CD14-positive monocyte (primary cell): ENCODE data around the gene MRPS5. TPM values are rescaled to one million over a fixed set of nuclear protein-coding genes. Genes with fewer than 3 reads are reported as not detected.

Source experiments
- DNase-seq, 3 donors: peaks; one replicate each; pipeline ENCODE4 v3.0.0-alpha.2; 2011 to 2022
- H2AFZ ChIP-seq: 2 replicates; pipeline ENCODE4 v1.6.0; 2012; ENCODE audit warnings: mild to moderate bottlenecking, low read depth, low read length, inconsistent platforms; ENCODE audit not compliant: insufficient read depth, poor library complexity, severe bottlenecking
- H3K27ac ChIP-seq, 2 donors: 1 replicate in 1 of 2; 2 replicates in 1 of 2; pipeline ENCODE4 v1.5.1; 2012 to 2013; ENCODE audit warnings: low read length in 2 of 2, control low read depth in 1 of 2, inconsistent platforms in 1 of 2, low read depth in 1 of 2, mild to moderate bottlenecking in 1 of 2
- H3K27me3 ChIP-seq, 2 donors: one replicate each; pipeline versions ENCODE4 v1.6.0 to v1.6.1; 2011 to 2013; ENCODE audit warnings: low read length in 2 of 2; ENCODE audit not compliant: control insufficient read depth in 2 of 2, insufficient read depth in 2 of 2
- H3K36me3 ChIP-seq, 2 donors: replicated peaks in 1 of 2; 1 replicate in 1 of 2; 2 replicates in 1 of 2; pipeline versions ENCODE4 v1.5.1 to v1.6.1; 2012 to 2013; ENCODE audit warnings: low read length in 2 of 2, control low read depth in 1 of 2, inconsistent platforms in 1 of 2, mild to moderate bottlenecking in 1 of 2; ENCODE audit not compliant: insufficient read depth in 2 of 2, control insufficient read depth in 1 of 2
- H3K4me1 ChIP-seq, 2 donors: 1 replicate in 1 of 2; 2 replicates in 1 of 2; pipeline versions ENCODE4 v1.5.1 to v1.6.1; 2012 to 2013; ENCODE audit warnings: low read length in 2 of 2, control low read depth in 1 of 2, inconsistent platforms in 1 of 2, mild to moderate bottlenecking in 1 of 2, moderate library complexity in 1 of 2; ENCODE audit not compliant: insufficient read depth in 2 of 2, control insufficient read depth in 1 of 2
- H3K4me2 ChIP-seq: replicated peaks from 2 replicates; pipeline ENCODE3; 2012; ENCODE audit warnings: low read length, moderate library complexity, mild to moderate bottlenecking; ENCODE audit not compliant: poor library complexity, severe bottlenecking; ENCODE audit errors: extremely low read depth
- H3K4me3 ChIP-seq, 3 experiments: fragments of 200-600 bp in 1 of 3; sonication (generic) in 1 of 3; replicated peaks in 1 of 3; 1 replicate in 2 of 3; 2 replicates in 1 of 3; pipeline ENCODE4 v1.5.1; 2011 to 2013; ENCODE audit warnings: low read length in 3 of 3, mild to moderate bottlenecking in 3 of 3, control low read depth in 2 of 3, low read depth in 2 of 3, inconsistent platforms in 1 of 3, moderate library complexity in 1 of 3
- H3K79me2 ChIP-seq: 2 replicates; pipeline ENCODE4 v1.6.0; 2012; ENCODE audit warnings: mild to moderate bottlenecking, control low read depth, inconsistent platforms, low read length, moderate library complexity; ENCODE audit not compliant: insufficient read depth
- H3K9ac ChIP-seq: 2 replicates; pipeline ENCODE4 v1.6.0; 2017; ENCODE audit warnings: low read length, mild to moderate bottlenecking; ENCODE audit not compliant: insufficient read depth, poor library complexity, severe bottlenecking
- H3K9me3 ChIP-seq, 2 donors: replicated peaks in 1 of 2; 1 replicate in 1 of 2; 2 replicates in 1 of 2; pipeline versions ENCODE4 v1.5.1 to v1.6.1; 2012 to 2013; ENCODE audit warnings: low read length in 2 of 2, control low read depth in 1 of 2; ENCODE audit not compliant: control insufficient read depth in 1 of 2, insufficient read depth in 1 of 2
- H4K20me1 ChIP-seq: 2 replicates; pipeline ENCODE4 v1.6.0; 2012; ENCODE audit warnings: mild to moderate bottlenecking, low read length, control low read depth, moderate library complexity; ENCODE audit not compliant: insufficient read depth
- H3K27ac Mint-ChIP-seq, 7 donors: one replicate each; pipeline ENCODE4 v1.8.0; 2020; ENCODE audit warnings: mild to moderate bottlenecking in 7 of 7, mixed read lengths in 7 of 7, moderate library complexity in 6 of 7, inconsistent platforms in 2 of 7
- H3K27me3 Mint-ChIP-seq, 3 donors: one replicate each; pipeline ENCODE4 v1.8.0; 2021 to 2022; ENCODE audit warnings: low read depth in 3 of 3, mild to moderate bottlenecking in 3 of 3, mixed read lengths in 3 of 3, moderate library complexity in 3 of 3, inconsistent platforms in 1 of 3
- H3K36me3 Mint-ChIP-seq, 2 donors: one replicate each; pipeline ENCODE4 v1.8.0; 2020; ENCODE audit warnings: mixed read lengths in 2 of 2, inconsistent platforms in 1 of 2, mild to moderate bottlenecking in 1 of 2
- H3K4me1 Mint-ChIP-seq: one replicate; pipeline ENCODE4 v1.8.0; 2020; ENCODE audit warnings: mild to moderate bottlenecking, mixed read lengths
- H3K4me3 Mint-ChIP-seq, 2 donors: one replicate each; pipeline ENCODE4 v1.8.0; 2020; ENCODE audit warnings: mild to moderate bottlenecking in 2 of 2, mixed read lengths in 2 of 2, moderate library complexity in 1 of 2
- H3K9me3 Mint-ChIP-seq, 7 donors: one replicate each; pipeline ENCODE4 v1.8.0; 2020 to 2022; ENCODE audit warnings: mixed read lengths in 7 of 7, mild to moderate bottlenecking in 6 of 7, moderate library complexity in 6 of 7, inconsistent platforms in 2 of 7
- WGBS: methylation state at CpG from one replicate; pipeline ENCODE4 v1.1.5; 2013; ENCODE audit warnings: missing lambda C conversion rate; ENCODE audit not compliant: insufficient coverage; 5-methylcytosine and 5-hydroxymethylcytosine counted together
- intact Hi-C, 2 donors: fragments of 100-400 bp; cut with micrococcal nuclease; formaldehyde crosslinking; loops; one replicate each; pipeline versions ENCODE4 v1.15.0 to v1.15.1; 2023
- polyA plus RNA-seq, 3 donors: library from polyadenylated mRNA; depleted of rRNA in 1 of 3; unstranded in 2 of 3; stranded (reverse) in 1 of 3; fragments of 300-500 nt in 2 of 3; fragments of >200 nt in 1 of 3; fragmentation: Illumina TruSeq in 2 of 3; gene quantifications; 1 replicate in 2 of 3; 2 replicates in 1 of 3; pipeline ENCODE4 v1.2.3, GENCODE V29; 2012 to 2021
- TF ChIP-seq, protein P1 (sequence below): fragments of 200-600 bp; IDR thresholded peaks from one replicate; pipeline ENCODE4 v1.8.0; 2022; ENCODE audit warnings: antibody characterized with exemption, mild to moderate bottlenecking

Gene MRPS5
- polyA plus RNA-seq, 3 donors, result 30.9 to 41.6 (median 35.2) TPM

DNA sequence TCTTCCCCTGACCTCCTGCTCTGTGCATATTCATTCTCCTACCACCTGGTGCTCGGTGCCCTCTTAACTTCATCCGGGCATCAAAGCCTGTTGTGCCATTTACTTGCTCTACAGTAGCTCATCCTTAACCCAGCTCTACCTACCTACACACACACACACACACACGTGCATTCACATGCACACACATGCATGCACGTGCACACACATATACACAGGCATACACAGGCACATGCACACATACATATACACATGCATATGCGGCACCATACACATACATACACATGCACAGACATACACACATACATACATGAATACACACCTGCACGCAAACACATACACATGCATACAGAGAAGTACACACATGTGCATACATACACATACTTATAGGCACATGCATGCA is 81.6 kb downstream of the MRPS5 start:
- WGBS, result 86% methylated on average over 6 of the region's 6 CpGs

DNA sequence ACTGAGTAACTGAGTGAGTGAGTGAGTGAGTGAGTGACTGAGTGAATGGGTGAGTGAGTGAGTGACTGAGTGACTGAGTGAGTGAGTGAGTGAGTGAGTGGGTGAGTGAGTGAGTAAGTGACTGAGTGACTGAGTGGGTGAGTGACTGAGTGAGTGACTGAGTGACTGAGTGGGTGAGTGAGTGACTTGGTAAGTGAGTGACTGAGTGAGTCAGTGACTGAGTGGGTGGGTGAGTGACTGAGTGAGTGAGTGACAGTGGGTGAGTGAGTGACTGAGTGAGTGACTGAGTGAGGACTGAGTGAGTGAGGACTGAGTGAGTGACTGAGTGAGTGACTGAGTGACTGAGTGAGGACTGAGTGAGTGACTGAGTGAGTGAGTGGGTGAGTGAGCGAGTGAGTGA is 82.2 kb downstream of the MRPS5 start:
- DNase-seq, result no peak

More for the DNA sequence above, 81.6 kb downstream of the MRPS5 start:
- no peak overlapping the region for H2AFZ ChIP-seq
- Mint-ChIP-seq H3K27ac (no peak overlapping the region), H3K4me3 (no peak overlapping the region), H3K36me3 (no peaks in the 10 kb centered on the region), H3K4me1 (no peaks in the 10 kb centered on the region), H3K27me3 (peaks cover 5 to 13% (median 10%) of the 10 kb centered on the region in 3 donors), H3K9me3 (peaks cover 4 to 28% (median 8%) of the 10 kb centered on the region in 7 donors)
- no peak overlapping the region for H3K4me2 ChIP-seq
- DNase-seq, result no peak
- no peak overlapping the region for H3K4me3 ChIP-seq
- no peaks in the 10 kb centered on the region for H3K27me3 ChIP-seq
- H3K4me1 ChIP-seq, result no peaks in the 10 kb centered on the region
- H3K9me3 ChIP-seq, result no peaks in the 10 kb centered on the region
- no peaks in the 10 kb centered on the region for H3K79me2 ChIP-seq
- no peaks in the 10 kb centered on the region for H3K36me3 ChIP-seq
- TF ChIP-seq, protein P1, sequence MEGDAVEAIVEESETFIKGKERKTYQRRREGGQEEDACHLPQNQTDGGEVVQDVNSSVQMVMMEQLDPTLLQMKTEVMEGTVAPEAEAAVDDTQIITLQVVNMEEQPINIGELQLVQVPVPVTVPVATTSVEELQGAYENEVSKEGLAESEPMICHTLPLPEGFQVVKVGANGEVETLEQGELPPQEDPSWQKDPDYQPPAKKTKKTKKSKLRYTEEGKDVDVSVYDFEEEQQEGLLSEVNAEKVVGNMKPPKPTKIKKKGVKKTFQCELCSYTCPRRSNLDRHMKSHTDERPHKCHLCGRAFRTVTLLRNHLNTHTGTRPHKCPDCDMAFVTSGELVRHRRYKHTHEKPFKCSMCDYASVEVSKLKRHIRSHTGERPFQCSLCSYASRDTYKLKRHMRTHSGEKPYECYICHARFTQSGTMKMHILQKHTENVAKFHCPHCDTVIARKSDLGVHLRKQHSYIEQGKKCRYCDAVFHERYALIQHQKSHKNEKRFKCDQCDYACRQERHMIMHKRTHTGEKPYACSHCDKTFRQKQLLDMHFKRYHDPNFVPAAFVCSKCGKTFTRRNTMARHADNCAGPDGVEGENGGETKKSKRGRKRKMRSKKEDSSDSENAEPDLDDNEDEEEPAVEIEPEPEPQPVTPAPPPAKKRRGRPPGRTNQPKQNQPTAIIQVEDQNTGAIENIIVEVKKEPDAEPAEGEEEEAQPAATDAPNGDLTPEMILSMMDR, result no peak
- no peak overlapping the region for H3K27ac ChIP-seq
- H4K20me1 ChIP-seq, result no peaks in the 10 kb centered on the region
- intact Hi-C loops, result no loop called here
- H3K9ac ChIP-seq, result no peak overlapping the region

More for the DNA sequence above, 82.2 kb downstream of the MRPS5 start:
- Mint-ChIP-seq H3K4me3 (no peak overlapping the region), H3K9me3 (peaks cover 4 to 28% (median 8%) of the 10 kb centered on the region in 7 donors), H3K27me3 (peaks cover 5 to 13% (median 8%) of the 10 kb centered on the region in 3 donors), H3K27ac (no peak overlapping the region), H3K36me3 (no peaks in the 10 kb centered on the region), H3K4me1 (no peaks in the 10 kb centered on the region)
- Histone ChIP-seq H2AFZ (no peak overlapping the region), H3K9me3 (no peaks in the 10 kb centered on the region), H4K20me1 (no peaks in the 10 kb centered on the region), H3K4me3 (no peak overlapping the region), H3K27ac (no peak overlapping the region), H3K4me1 (no peaks in the 10 kb centered on the region), H3K27me3 (no peaks in the 10 kb centered on the region), H3K4me2 (no peak overlapping the region), H3K36me3 (no peaks in the 10 kb centered on the region), H3K79me2 (no peaks in the 10 kb centered on the region), H3K9ac (no peak overlapping the region)
- WGBS, result 100% methylated on average over 1 of the region's 1 CpG
- TF ChIP-seq, protein P1, result no peak
- intact Hi-C loops, result no loop called here
